NCI-H510A (cell line): ENCODE data around the gene LRRC8E.
A peak's percentile ranks its signal among the peaks of the same experiment; 100 is the strongest.
"Not testable (repeated sequence)": the region's sequence is repeated elsewhere in the genome, so short reads cannot be mapped to it uniquely, and the experiment has no call there.

Experiments
- DNase-seq: peaks from one replicate; lab custom pipeline; 2025; lab: John Stamatoyannopoulos, UW

Gene LRRC8E

DNA sequence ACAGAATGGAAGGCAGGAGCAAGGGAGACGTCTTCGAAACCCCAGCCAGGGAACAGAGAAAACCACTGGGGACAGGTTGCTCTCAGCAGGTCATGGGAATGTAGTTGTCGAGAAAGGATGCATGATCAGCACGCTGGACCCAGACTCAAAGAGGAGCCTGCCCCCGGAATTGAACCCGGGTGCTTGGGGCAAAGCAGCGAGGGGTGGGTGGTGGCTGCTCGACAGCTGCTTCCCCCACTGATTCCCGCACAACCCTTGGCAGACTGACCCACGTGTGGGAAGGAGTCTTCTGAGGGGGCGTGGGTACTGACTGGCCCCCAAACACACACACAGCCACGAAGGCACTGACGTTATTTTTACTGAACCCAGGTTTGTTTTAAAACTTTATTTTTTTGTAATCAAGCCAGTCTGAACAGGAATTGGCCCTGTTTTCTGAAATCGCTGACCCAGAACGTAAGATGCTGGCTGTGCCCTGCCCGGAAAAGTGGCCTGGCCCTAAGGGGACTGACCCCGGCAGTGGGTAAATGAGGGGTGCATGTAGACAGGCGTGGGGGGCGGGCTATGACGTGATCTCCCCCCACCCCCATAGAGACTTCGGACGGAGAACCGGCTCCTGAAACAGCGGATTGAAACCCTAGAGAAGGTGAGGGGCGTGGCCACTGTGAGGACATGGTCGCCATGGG, 32.7 kb upstream of the LRRC8E start:
- no peak for DNase-seq

DNA sequence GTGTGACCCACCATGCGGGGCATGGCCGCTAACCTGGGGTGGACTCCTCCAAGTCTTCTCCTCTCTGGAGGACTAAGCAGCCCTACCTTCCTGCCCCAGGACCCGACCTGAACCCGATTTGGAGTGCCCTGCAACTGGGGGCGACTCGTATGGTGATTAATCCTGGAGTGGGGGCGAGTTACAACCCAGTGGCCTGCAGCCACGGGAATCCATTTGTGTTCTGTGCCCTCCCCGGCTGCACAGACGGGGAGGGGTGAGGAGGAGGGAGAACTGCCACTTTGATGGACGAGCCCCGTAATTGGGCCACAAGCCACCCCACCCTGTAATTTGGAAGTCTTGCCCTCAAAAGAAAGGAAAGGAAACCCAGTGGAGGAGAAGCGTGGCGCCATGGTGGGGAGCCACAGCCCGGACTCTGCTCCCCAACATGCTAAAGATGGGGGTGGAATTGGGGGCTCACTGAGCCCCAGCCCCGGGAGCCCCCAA, 32.2 kb upstream of the LRRC8E start:
- no peak for DNase-seq

DNA sequence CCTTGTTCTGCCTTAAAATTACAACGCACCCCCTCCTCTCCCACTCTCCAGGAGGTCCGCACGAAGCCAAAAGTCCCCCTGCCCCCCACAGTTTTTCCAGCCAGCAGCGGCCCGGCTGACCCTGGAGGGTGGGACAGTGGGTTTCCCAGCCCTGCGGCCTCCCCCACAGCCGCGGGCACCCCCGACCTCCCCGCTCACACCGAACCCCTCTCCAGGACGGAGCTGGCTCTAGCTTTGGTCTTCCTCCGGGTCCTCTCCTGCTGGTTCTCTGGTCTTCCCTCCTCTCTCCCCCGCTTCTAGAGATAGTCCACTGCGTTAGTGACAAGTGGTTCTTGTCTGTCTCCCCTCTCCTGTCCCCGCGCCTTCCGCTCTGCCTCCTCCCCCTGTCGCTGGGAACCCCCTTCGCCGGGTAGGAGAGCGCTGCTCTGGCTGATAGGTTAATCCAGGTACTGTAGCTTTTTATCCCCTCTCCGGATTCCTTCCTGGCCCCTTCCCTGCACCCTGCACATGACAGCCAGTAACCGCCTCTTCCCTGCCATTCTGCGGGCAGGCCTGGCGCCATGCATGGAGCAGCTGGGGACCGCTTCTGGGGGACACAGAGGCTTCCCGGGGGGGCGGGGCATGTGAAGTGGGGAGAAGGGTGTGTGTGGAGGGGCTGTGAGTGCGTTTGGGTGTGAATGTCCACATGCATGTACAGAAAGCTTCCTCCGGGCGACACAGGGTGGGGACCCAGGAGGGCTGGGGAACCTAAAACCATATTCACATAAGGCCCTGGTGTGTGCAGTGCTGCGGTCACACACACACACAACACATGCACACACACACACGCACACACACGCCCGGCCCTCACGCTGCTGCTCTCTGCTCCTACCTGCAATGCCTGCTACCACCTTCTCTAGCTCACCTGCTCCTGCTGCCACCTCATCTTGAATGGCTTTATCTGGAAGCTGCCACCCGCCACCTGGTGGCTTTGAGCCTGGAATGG, 31.3 kb upstream of the LRRC8E start:
- DNase-seq, result peak; percentile 36

DNA sequence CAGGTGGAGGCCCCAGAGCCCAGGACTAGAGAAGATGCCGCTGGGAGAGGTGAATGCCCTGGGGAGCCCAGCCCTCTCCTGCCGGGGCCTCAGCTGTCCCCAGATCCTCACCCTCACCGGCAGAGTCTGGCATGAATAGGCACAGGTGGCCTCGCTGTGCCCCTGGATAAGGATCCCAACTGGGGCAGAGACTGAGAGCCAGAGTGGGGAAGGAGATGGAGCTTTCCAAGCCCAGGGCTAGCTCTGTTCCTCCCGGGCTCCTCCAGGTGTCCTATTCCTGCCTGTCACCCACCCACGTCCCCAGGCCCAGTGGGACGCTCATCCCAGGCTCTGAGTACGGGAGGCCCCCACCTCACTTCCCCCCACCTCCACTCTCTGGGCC, 30.6 kb upstream of the LRRC8E start:
- no peak for DNase-seq

DNA sequence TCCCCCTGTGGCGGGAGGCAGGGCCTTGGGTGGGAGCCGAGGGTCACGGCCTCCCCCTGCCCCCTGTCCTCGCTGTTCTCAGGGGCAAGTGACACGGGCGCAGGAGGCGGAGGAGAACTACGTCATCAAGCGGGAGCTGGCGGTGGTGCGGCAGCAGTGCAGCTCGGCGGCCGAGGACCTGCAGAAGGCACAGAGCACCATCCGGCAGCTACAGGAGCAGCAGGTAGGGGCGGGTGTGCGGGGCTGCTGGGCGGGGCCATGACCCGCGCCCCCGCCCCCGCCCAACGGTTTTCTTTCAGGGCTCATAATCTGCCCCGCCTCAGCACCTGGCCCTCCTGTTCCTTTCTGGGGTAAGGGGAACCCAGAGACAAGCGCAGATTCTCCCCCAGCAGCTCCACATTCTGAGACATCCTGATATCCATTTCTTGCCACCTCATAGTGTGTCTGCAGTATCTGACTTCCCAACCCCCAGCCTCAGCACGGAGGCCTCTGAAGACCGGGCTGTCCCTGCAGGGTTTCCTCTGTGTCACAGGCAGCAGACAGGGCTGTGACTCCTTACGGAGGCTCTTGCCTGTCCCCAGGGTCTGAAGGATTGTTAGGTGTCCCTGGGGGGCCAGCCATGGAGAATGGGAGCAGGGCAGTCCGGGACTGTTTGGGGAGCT, 30.1 kb upstream of the LRRC8E start:
- peak; percentile 85 for DNase-seq

DNA sequence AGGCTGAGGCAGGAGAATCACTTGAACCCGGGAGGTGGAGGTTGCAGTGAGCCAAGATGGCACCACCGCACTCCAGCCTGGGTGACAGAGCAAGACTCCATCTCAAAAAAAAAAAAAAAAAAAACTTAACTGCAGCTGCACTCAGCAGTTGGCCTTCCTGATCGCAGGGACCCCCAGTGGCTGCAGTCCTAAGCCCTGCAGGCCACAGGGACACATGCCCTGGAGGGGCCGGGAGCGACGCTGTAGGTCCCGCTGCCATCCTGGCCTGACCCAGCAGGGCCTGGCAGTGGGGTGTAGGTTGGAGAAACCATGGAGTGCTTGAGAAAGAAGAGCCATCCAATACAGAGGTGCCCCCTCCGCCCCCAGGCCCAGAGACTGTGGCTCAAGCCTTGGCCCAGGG, 29.2 kb upstream of the LRRC8E start:
- DNase-seq, result not testable (repeated sequence)

DNA sequence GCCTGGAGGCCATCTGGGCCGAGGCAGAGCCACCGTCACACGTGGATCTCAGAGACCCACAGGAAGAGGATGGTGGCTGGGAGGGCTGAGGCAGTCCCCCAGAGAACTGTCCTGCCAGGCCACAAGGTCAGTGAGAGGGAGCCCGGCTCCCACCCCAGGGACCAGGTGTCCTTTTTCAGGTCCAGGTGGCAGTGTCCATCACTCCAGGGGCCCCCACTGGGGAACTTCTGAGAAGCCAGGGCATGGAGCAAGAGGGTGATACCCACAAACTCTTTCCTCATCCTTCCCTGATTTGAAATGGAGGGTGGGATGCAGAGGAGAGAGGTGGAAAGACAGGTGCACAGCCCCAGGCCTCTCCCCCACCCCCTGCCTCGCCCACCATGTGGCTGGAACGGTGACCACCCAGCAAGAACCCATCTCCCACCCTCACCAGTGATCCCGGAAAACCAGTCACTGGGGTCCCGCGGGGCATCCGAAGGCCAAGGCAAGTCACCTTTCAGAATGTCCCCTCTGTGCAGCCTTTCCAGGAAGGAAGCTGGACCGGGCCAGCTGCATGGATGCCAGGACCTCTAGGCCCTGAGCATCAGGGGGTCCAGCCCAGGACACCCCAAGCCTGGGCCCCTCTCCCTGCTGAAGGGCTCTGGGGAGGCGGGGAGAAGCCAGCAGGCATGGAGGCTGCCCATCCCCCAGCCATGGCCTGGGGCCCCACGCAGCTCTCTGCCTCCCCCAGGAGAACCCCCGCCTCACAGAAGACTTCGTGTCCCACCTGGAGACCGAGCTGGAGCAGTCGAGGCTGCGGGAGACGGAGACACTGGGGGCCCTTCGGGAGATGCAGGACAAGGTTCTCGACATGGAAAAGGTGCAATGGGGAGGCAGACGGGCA, 28.2 kb upstream of the LRRC8E start:
- no peak for DNase-seq

DNA sequence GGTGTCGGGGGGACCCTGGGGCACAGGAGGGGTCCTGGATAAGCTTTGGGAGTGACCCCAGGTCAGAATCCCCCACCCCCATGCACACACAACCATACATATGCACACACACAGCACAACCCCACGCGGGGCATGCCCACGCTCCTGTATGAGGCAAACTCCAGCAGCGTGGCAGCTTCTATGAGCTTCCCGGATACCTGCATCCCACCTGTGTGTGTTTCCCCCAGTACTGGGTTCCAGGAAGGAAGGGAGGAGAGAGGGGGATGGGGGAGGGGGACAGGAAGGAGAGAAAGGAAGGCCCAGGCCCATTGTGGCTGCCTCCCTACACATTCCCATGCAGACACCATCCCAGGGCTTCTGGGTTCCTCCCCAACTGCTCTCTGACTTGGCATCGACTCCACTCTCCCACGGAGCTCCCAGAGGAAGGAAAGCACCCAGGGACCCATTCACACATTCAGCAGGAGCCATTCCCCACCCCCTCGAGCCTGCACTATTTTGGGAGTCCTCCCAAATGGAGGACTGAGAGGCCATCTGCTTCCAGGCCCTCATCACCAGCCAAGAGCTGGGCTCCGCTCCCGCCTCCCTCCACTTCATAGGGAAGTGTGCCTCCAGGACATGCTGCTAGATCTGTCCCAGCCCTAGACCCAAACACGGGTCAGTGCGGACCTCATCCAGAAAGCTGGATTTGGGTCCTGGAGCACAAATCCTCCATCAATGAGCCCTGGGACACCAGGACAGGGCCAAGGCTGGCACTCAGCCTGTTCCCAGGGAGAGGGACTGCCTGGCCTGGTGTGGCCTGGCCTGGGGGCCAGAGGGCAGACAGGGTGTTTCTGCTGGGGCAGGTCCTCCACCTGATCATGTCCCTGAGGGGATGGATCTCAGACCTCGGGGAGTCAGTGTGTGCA, 27.3 kb upstream of the LRRC8E start:
- no peak for DNase-seq

DNA sequence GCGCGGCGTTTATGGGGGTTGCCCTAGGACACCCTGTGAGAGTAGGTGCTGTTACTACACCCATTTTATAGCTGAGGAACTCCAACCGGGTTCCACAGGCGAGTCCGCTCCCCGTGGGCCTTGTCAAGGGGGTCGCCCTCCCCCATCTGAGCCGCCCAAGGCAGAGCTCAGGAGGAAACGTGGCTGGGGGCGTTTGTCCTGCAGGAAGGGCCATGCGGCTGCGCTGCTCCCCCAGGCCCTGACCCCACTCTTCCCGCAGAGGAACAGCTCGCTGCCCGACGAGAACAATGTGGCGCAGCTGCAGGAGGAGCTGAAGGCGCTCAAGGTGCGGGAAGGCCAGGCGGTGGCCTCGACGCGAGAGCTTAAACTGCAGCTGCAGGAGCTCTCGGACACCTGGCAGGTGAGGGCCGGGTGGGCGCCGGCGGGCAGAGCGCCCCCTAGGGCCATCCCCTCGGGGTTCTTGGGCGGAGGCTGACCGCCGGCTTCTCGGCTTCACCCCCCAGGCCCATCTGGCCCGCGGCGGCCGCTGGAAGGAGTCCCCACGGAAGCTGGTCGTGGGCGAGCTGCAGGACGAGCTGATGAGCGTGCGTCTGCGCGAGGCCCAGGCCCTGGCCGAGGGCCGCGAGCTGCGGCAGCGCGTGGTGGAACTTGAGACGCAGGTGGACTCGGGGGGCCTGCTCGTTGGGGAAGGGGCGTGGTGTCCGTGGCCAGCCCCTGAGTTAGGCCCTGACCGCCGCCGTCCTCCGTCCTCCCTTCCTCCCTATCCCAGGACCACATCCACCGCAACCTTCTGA, 26.5 kb upstream of the LRRC8E start:
- DNase-seq, result no peak

DNA sequence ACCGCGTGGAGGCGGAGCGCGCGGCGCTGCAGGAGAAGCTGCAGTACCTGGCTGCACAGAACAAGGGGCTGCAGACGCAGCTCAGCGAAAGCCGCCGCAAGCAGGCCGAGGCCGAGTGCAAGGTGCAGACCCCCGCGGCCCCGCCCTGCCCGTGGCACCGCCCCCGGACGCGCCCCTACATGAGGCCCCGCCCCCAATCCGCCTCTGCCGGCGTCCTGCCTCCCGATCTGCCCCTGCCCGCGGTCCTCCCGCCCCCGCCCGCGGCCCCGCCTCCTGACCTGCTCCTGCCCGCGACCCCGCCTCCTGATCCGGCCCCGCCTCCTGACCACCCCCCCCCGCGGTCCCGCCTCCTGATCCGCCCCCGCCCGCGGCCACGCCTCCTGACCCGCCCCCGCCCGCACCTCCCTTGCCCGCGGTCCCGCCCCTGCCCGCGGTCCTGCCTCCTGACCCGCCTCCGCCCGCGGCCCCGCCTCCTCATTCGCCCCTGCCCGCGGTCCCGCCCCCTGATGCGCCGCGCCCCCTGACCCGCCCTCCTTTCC, 25.8 kb upstream of the LRRC8E start:
- DNase-seq, result peak; percentile 21

DNA sequence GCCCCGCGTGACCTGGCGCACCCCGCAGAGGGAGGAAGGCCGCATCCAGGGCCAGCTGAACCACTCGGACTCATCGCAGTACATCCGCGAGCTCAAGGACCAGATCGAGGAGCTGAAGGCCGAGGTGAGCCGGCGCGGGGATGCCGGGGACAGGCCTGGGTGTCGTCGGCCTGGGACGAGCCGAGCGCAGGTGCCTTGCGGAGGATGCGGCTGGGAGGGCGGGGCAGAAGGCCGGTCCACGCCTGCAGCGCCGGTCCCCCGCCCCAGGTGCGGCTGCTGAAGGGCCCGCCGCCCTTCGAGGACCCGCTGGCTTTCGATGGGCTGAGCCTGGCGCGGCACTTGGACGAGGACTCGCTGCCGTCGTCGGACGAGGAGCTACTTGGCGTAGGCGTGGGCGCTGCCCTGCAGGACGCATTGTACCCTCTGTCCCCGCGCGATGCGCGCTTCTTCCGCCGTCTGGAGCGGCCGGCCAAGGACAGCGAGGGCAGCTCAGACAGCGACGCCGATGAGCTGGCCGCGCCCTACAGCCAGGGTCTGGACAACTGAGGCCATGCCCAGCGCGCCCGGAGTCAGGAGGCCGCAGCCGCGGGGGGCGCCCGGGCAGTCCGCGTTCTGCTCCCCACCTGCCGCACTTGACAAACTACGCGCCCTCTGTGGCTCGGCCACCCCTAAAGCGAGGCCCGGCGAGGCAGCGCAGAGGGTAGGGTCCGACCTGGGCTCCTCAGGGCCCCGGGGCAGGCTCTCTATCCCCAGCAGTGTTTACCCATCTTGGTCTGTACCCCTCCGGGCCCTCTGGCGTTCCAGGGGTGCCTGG, 24.9 kb upstream of the LRRC8E start:
- no peak for DNase-seq

DNA sequence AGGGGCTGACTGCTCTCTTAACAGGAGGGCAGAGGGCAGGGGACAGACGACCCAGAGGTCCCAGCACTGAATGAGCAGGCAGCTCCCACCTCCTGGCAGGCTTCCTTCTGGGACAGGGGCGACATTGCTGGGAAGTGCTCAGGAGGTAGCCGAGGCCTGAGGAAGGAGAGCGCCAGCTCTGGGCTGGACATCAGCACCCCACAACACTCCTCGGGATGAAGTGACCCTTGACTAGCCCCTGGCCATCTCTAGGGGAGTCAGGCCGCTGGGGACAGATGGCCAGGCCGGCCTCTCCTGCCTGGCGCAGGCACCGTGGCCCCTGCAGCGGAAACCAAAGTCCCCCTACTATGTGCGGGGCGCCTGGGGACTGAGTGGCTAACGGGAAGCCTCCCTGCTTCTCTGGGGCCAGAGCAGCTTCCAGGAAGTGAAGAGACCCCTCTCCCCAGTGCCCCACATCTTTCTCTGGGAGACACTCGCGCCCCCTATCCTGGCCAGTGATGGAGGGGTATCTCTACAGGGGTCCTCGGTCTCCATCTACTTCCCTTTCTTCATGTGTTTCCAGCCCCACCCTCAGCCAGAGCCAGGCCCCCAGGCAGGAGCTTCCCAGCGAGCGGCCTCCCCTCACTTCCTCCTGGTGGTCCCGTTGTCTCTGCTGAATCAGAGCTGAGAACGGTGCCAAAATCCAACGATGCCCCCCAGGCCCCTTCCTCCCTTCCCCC, 24.2 kb upstream of the LRRC8E start:
- no peak for DNase-seq

DNA sequence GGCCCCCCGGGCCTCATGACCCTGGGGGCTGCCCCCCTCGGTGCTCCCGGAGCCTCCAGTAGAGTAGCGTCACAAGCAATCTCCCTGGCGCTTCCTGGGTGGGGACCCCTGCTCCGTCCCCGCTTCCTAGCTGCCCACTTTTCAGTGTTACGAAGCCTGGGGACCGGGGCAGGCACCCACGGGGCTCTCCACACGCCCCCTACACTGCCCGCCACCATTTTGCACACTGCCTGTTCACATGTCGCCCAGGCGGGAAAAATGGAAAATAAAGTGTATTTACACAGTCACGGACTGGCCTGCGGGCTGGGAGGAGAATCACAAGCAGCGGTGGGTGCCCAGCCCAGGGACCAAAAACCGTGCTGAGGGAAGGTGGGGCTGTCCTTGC, 23.6 kb upstream of the LRRC8E start:
- DNase-seq, result no peak

DNA sequence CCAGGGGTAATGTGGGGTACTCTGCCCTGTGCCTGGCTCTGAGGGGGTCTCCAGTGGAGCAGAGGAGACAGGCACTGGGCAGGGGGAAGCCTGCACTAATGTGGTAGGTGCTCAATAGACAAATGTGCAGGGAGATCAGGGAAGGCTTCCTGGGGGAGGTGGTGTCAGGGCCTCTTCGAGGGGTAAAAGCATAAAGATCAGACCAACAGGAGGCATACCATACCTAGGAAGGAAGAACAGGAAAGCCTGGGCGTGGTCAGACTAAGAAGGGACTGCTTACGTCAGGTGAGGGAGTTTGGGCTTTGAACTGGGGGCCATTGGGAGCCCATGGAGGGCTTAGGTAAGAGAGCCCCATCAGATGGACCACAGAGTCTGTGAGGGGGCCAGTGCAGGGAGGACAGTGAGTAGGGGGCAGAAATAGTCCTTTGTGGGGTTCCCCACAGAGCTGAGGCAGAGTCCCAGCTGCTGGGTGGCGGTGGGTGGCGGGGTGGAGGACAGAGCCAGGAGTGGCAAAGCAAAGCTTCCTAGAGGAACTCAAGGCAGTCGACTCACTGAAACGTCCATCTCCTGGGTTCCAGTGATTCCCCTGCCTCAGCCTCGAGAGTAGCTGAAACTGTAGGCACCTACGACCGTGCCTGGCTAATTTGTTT, 22.9 kb upstream of the LRRC8E start:
- DNase-seq, result no peak

DNA sequence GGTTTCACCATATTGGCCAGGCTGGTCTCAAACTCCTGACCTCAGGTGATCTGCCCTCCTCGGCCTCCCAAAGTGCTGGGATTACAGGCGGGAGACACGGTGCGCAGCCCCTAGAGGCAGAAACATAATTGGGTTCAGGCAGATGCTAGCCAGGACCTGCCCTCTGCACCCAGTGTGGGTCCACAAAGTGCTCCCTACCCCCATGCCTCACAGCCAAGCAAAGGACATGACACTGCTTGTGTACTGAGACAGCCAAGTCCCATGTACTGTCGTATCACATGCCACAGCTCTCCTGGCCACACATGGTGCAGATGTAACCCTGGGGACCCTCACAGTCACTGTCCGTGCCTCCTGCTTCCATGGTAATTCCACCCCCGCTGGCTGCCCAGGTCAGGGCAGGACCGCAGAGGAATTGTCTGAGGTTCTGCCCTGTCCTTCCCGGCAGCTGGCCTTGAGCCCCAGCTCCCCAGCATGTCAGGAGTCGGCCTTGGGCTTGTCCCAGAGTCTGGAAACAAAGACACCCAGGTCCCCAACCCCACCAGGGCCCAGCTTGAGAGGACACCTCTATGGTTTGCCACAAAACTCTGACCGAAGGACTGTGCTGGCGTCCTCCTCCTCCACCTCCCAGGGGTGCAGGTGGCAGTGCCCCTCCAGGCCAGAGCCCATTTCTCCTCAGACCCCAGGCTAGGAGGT, 21.8 kb upstream of the LRRC8E start:
- no peak for DNase-seq

DNA sequence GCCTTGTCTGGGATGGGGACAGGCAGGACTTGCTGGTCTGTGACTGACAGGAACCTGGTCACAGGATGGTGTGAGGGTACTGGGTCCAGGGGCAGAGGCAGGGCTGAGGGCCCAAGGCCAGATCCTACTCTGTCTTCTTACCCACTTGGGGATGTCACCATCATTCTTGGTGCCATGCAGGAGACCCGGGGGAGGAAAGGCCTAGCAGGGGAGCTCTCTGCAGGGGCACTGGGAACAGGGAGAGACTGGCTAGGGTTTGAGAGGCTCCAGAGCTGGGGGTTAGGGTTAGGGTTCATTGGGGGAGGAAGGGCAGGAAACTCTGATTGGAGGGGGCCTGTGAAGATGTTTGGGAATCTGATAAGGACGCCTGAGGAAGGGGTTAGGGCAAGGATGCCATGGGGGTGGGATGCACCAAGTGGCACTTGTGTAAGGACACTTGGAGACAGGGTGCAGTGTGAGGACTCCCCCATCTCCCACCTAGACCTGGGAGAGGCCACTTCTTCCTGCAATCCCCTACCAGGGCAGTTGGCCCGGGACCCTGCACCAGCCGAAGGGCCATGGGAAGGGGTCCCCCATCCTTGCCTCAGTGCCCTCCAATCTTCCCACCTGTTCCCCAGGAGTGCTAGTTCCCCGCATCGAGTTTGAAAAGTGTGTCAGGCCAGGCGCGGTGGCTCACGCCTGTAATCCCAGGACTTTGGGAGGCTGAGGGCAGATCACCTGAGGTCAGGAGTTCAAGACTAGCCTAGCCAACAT, 21.0 kb upstream of the LRRC8E start:
- no peak for DNase-seq
